NCI-H524 (cell line): ENCODE measurements around the gene RNF121.

Source experiments
- DNase-seq, 2 experiments: peaks; one replicate each; lab custom pipeline; 2025; lab: John Stamatoyannopoulos, UW

RNF121 gene

DNA sequence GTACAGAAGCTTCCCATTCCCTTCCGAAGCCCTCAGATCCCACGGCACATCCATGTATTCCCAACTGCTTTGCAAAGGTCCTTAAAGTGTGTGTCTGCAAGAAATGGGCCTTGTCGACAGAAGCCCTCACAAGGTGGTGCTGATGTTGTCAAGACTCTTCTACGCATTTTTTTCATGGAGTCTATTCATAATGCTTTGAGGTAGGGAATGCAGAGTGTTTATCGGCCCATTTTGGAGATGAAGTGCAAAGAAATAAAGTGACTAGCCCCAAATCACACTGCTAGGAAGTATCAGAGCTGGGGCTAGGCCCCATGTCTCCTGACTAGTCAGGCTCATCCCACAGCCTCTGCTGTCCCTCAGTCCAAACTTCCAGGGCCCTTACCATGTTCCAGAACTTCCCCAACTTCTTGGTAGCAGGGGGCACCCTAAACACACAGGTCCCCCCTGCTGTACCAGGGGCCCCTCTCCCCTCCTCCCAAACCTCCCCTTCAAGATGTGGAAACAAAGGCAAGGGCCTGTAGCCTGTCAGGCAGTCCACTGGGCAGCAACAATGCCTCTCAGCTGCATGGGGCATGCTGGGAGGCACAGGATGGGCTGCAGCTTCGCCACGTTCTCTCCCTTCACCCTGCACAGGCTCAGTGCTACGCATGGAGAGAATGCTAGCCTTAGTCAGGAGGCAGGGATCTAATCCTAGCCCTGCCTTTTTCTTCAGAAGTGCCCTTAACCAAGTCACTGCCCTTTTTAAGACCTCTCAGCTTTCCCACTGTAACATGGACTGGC lies 77.7 kb downstream of the RNF121 start:
- no peak for DNase-seq

DNA sequence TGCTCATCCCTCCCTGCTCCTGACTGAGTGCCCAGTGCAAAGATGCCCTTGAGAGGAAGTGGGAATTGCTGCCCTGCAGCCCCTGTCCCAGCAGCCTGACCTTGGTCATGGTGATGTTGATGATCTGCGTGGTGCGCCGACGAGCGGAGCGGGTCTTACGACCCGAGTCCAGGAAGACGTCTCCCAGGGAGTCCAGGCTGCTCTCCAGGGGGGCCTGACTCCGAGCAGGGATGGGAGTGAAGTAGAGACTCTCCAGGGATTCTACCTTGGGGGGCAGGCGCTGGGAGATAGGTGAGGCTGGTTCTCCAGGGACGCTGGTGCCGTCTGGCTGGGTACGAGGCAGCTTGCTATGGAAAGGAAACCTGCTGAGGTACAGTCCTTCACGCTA lies 78.2 kb downstream of the RNF121 start:
- no peak for DNase-seq

DNA sequence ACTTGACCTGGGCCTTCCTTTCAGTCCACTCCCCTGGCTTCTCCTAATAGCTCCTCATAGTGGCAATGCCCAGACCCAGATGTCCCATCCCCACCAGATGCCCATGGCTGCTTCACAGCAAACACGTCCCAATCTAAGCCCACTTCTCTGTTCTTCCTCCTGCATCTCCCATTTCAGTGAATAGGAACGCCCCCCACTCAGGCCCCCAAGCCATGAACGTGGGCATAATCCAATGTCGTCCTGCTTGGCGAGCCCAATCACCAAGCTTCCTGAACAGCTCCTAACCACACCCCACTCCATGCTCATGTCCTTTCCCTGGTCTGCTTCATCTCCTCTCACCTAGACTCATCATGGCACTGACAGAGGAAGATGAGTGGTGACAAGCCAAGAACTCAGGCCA lies 78.7 kb downstream of the RNF121 start:
- no peak for DNase-seq

DNA sequence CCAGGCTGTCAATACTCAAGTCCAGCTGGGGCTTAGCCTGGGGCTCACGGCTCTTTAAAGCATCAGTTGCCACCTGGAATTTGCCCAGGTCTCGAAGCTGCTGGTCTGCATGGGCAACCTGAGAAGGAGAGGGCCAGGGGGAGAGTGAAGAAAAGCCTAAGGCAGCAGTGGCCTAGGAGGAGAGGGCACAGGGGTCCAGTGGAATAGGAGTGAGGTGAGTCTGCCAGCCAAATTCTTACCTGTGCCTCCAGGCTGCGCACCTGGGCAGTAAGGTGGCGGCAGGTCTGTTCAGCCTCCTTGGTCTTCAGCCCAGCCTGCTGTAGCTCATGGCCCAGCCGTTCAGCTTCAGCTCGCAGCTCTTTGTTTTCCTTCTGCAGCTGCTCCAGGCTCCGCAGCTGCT lies 79.9 kb downstream of the RNF121 start:
- no peak for DNase-seq

DNA sequence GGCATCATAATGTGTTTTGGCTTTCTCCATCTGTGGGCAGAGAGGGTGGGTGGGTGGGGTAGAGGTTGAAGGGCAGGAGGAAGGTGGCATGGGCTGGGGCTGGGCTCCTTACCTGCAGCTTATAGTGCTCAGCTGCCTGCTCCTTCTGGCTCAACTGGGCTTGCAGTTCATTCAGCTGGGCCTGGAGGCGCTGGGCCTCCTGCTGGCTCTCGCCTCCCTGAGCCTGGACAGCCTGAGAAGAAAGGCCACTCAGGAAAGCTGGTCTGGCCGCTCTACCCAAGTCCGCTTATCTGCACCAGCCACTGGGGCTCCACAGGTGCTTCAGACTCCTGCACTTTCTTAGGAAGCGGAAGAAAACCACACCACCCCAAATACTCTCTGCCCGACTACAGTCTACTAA lies 80.3 kb downstream of the RNF121 start:
- no peak for DNase-seq

DNA sequence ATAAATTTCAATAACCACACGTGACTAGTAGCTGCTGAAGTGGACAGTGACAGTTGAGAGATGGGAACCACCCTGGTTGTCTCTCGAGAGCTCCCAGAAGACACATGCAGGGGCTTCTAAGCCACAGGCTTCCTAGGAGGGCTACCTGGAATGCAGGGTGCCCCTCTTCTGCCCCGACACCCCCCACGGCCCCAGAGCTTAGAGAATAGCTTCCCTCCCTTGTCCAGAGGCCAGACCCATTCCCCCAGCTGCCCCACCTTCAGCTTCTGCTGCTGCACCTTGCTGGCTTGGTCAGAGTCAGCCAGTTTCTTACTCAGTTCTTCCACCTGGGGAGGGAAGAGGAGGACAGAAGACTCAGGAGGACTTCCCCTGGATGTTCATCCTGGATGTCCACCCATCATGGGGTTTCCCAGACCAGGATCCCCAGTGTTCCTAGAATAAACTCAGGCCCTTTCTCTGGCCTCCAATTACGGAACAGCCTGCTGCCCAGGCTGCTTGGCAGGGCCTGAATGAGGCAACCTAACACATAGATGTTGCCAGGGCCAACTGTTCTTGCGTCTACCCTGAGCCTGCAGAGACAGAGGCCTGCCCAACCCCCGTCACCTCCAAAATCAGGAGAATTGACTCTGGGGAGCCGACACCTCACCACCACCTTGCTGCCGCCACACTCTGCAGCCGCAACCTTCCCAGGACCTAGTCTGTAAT lies 81.8 kb downstream of the RNF121 start:
- no peak for DNase-seq

DNA sequence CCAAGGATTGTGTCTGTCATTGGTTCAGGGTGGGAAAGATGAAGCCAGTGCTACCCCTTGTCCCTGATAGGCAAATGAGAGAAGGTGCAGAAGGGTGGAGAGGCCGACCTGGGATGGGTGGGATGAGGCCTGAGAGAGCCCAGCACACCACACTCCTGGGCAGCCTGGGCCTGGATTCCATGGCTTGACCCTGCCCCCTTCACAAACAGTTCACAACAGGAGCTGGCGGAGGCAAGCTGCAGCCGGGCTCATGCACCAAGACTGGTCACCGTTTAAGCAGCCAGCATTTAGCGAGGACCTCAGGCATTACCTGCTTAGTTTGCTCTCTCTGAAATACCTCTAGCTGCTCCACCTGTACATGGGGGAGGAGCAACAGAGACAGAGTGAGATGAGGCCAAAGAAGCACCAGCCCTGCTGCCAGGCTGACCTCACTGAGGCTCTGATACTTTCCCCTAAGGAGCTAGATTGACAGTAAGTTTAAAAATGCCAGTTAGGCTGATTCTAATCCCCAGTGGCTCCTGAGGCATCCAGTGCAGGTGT lies 83.3 kb downstream of the RNF121 start:
- no peak for DNase-seq

DNA sequence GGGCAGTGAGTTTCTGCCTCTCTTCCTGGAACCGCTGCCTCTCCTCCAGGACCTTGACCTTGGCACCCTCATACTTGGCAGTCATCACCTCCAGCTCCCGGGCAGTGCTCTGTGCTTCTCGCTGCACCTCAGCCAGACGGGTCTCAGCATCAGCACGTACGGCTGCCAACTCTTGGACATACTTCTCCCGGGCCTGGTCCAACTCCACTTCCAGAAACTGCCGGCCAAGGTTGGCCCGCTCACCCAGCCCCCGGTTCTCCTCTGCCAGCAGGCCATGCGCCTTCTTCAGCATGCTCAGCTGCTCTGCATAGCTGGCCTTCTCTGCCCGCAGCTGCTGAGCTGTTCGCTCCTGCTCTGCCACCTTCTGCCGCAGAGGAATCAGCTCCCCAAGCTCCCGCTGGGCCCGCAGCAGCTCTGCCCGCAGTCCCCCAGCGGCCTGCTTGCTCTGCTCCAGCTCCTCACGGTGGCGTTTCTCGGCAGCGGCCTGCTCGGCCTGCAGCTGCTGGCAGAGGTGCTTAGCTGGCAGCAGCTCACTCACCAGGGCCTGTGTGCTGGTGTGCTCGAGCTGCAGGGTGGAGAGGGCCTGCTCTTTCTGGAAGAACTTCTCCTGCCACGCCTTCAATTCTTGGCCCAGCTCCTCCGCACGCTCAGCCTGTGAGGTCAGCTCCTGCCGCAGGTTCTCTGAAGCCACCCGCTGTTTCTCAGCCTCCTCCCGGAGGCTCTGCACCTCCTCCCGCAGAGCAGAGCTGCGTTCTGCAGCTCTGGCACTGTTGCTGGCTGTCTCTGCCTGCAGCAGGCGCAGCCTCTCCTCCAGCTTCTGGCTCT lies 84.3 kb downstream of the RNF121 start:
- DNase-seq = no peak

DNA sequence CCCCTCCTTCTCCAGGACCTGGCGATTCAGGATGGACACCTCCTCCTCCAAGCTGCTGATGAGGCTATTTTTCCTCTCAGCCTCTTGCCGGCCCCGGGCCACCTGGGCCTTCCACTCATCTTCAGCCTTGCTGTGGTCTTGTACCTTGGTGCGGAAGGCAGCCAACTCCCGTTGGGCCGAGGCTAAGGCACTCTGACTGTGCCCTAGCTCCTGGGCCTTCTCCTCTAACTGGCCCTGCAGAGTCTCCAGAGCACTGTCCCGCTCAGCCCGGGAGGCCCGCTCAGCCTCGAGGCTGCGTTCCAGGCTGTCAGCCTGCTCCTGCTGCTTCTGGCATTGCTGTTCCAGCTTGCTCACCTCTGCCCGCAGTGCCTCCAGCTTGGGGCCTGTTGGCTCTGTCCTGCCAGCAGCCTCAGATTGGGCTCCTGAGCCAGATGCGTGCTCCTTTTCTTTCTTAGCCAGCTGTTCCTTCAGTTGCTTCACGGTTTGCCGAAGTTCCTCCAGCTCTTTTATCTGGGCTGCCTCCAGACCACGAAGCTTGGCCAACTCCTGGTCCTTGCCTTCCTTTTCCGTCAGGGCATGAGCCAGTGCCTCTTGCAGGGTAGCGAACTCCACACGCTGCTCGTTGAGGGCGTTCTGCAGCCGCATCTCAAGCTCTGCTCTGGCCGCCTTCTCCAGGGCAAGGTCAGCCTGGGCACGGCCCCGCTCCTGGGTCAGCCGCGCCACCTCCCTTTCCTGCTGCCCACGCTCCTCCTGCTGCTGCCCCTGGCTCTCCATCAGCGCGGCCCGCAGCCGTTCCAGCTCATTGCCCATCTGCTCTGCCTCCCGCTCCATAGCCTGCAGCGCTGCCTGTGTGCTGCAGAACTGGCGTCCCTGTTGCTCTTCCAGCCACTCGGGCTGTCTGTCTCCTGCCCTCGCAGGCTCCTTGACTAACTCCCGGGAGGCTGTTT lies 85.2 kb downstream of the RNF121 start:
- no peak for DNase-seq

DNA sequence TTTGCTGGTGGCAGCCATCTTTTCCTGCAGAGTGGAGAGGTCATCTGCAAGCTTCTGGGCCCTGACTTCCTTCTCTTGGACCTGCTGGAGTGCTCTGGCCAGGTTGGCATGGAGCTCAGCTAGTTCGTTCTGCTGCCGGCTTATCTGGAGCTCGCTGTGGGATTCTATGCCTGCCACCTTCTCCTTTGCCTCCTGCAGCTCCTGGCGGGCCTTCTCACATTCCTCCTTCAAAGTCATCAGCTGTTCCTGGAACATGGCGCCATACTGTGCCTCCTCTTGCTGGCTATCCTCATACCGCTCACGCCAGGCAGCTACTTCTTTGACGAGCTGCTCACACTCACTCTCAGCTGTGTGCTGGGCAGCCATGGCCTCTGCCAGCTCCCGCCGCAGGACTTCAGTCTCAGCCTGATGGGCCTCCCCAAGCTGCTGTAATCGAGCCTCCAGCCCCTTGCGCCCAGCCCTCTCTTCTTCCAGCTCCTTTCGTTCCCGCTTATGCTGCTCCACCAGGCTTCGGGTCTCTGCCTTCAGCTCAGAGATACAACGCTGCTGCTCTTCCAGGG lies 86.0 kb downstream of the RNF121 start:
- DNase-seq = no peak

DNA sequence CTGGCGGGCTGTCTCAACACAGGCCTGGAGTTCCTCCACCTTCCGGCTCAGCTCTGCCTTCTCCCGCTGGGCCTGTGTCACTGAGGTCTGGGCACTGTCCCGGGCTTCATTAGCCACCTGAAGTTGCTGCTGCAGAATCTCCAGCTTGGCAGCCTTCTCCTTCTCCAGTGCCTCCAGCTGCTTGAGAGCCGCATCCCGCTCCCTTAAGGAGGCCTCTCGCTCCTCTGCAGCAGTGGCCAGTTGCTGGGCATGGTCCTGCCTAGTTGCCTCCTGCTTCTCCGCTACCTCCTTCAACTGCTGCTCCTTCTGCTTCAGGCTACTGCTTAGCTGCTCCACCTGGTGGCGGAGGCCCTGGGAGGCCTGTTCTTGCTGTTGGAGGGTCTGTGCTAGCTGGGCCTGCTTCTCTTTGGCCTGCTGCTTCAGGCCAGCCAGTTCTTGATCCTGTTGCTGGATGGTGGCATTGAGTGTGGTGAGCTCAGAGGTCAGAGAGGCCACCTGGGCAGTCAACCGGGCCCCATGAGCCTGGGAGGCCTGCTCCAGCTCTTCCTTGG lies 86.7 kb downstream of the RNF121 start:
- peak in 1 of 2 experiments; percentile 23 for DNase-seq

DNA sequence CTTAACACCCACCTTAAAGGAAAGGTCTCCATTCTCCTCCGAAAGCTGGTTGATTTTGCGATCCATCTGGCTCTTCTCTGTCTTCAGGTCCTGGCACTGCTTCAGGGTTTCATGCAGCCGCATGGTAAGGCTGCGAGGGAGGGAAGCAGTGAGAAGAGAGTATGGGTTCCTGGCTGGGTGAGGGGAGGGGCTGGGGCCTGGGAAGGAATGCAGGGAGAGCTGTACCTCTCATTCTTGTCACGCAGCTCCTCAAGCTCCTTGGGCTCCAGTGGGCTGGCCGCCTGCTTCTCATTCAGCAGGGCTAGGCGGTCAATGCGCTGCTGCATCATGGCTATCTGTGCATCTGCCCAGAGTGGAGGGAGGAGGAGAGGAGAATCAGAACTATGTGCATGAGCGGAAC lies 89.3 kb downstream of the RNF121 start:
- DNase-seq = no peak

DNA sequence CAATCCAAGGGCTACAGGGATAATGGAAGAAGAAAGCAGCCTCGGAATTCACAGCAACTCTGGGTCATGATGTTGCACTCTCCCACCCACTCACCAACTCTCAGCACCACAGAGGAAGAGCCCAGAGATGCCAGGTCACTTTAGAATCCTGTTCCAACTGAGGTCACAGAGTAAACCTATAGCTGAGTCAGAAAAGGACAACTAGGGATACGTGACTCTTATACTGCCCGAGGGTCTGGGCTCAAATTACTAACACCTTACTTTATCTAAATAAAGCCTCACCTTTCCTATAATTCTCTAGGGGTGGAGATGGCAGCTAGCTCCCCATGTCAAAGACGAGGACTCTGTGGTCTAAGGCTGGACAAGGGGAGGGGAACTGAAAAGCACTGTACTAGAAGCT lies 94.5 kb downstream of the RNF121 start:
- DNase-seq = no peak

DNA sequence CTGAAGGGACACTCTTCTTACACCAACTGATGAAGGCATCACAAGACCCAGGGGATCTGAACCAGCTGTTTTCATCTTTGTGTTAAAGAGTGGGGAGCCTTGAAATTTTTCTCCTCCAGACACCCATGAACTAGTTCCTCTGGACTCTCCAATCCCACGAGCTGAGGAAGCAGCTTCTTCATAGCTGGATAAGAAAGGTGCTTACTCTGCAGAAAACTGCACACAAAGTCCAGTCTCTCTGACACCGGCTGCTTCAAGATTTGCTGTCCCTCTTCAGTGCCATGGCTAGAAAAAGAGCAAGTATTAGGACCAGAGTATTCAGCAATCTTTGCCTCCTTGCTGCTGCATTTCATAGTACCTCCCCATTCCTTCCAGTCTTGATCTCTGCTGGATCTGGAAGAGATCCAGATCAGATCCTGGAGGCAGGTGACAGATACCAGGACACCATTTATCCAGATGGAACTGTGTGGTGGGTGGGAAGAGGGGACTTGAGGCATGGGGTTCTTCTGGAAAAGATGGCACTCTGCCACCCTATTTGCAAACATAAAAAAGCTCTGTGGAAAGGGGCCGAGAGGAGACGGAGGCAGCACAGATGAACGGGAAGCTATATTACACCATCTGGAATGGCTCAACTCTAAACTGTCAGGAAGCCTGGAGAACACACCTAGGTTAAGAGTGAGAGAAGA lies 95.4 kb downstream of the RNF121 start:
- no peak for DNase-seq

DNA sequence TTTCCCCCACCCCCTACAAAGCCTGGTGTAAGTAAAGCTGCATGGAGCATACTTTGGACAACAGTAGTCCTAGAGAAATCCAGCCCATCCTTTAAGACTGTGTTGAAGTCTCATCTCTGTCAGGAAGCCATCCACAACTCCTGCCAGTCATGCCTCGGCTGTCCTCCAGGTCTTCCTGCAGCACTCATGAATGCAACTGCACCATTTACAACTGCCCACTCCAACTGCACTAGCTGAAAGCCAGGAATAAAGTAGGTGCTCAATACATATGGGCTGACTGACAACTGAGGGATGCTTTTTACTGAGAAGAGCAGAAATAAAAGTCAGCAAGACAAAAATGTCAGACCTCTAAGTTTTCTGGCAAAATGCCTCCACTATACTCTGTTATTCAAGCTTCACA lies 97.2 kb downstream of the RNF121 start:
- DNase-seq = no peak

DNA sequence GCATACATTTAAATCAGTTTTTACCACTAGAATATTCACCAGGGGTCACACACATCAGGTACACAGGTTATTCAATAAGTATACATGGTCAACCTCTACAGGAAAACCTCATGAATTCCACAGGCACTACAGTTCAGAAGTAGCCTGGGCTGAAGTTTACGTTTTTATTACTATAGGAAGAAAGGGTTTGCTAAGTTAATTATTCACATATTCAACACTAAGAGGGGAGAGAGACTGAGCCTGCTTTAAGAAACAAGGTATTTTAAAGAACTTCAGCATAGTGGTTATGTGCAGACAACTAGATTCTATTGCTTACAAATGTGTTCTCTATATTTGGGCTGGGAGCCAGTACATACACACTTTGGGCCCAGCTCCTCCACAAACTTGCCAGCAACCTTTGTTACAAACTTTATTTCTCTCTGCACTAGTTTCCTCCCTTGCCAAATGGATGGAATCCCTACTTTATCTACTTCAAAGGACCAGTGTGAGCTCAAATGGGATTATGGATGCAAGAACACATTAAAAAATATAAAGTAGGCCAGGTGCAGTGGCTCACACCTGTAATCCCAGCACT lies 101.7 kb downstream of the RNF121 start:
- no peak for DNase-seq

DNA sequence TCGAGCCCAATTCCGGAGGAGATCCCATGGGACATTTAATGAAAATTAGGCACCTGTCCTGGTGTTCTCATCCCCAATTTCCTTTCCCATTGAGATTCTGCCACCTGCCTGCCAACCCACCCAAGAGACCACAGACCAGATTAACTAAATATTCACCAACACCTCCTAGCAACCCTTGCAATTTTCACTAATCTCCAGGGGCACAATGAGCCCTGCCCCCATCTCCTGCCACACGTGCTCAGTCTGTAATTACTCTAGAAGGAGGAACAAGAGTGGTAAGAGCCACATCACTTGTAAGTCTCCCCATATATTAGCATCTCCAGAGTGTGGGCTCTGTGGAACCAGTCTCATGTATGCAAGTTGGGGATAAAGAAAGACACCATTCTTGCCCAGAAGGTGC lies 107.8 kb downstream of the RNF121 start:
- peak; percentile 12 to 22 for DNase-seq

DNA sequence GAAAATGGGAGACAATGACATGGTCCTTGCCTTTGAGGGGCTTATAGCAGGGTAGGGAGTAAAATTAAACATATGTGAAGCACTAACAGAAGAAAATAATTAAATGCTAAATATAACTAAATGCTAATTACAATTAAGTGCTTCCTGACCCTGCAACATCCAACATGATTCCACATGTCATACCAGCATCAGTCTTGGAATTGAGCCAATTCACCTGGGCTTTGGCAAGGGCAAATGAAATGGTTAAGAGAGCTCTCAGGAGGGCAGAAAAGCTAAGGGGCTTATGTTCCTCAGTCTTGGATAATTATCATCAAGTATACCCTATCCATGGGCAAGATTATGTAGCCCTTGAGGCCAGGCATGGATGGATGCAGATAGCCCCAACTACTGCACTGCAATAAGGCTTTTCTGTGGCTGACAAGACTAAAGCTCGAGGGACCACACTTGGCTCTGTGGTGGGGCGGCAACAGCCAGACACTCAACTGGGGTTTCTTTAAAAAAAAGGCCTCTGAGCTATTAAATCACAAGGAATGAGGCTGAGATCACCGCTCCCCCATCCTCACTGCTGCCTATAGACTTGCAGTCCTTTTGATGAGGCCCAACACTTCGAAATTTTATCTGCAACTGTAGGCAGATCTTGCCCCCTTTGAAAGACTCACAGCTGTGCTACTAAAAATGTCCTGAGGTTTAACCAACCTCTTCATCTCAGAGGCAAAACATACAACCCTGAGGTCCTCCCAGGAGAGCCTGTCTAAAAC lies 108.9 kb downstream of the RNF121 start:
- peak; percentile 69 to 80 for DNase-seq

DNA sequence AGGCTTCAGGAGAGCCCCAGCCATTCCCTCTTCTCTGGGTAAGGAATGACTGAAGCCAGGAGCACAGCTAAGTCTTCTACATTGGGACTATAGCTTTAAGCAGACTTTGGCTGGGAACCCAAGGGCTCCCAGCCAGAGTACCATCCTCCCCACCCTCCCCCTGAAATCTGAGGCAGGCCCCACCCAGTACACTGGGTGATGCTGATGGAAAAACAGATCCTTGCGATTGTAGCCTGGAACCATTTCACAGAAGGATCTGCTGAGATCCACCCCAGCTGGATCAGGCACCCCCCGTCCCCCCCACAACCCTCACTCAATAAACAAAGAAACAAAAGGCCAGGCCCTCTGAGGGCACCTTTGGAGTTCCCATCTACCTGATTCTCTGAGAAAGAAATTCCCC lies 109.6 kb downstream of the RNF121 start:
- DNase-seq = no peak
